Stomach (tissue), 9 donors: ENCODE results near the gene TMEM213. TPM values are rescaled to one million over a fixed set of nuclear protein-coding genes. Genes with fewer than 3 reads are reported as not detected.
"Not testable (repeated sequence)": the region's sequence is repeated elsewhere in the genome, so short reads cannot be mapped to it uniquely, and the experiment has no call there.

Experiments
- DNase-seq, 2 donors: peaks; one replicate each; pipeline versions ENCODE4 v3.0.0 to v3.0.0-alpha.2; 2013 to 2019
- H3K27ac ChIP-seq, 5 donors: fragments of 200-600 bp in 4 of 5; sonication (generic) in 4 of 5; one replicate each; pipeline ENCODE4 v1.5.1; 2013 to 2019; ENCODE audit warnings: mild to moderate bottlenecking in 1 of 5, moderate library complexity in 1 of 5
- H3K27me3 ChIP-seq, 3 donors: fragments of 200-600 bp; sonication (generic); one replicate each; pipeline ENCODE4 v1.5.1; 2017 to 2019; ENCODE audit warnings: mixed run types in 1 of 3
- H3K36me3 ChIP-seq, 4 donors: fragments of 200-600 bp; sonication (generic); 1 replicate in 3 of 4; 2 replicates in 1 of 4; pipeline ENCODE4 v1.5.1; 2016 to 2019
- H3K4me1 ChIP-seq, 4 donors: fragments of 200-600 bp; sonication (generic); one replicate each; pipeline ENCODE4 v1.5.1; 2016 to 2019
- H3K4me3 ChIP-seq, 4 donors: fragments of 200-600 bp; sonication (generic) in 3 of 4; one replicate each; pipeline ENCODE4 v1.5.1; 2016 to 2019; ENCODE audit warnings: mild to moderate bottlenecking in 1 of 4
- H3K9me3 ChIP-seq, 4 donors: fragments of 200-600 bp; sonication (generic); one replicate each; pipeline ENCODE4 v1.5.1; 2016 to 2019
- CTCF ChIP-seq, 7 experiments: fragments of 450-650 bp in 4 of 7; fragments of 200-600 bp in 3 of 7; sonication (generic) in 3 of 7; IDR thresholded peaks; one replicate each; pipeline ENCODE4 v1.5.1; 2016 to 2019; ENCODE audit warnings: antibody characterized with exemption in 7 of 7, control low read depth in 2 of 7, mild to moderate bottlenecking in 1 of 7
- EP300 ChIP-seq: sonication (generic); formaldehyde crosslinking; IDR thresholded peaks from one replicate; pipeline ENCODE4 v1.6.1; 2017; ENCODE audit warnings: antibody characterized with exemption
- POLR2A ChIP-seq, 4 donors: fragments of 450-650 bp; IDR thresholded peaks; one replicate each; pipeline ENCODE4 v1.6.1; 2016; ENCODE audit warnings: antibody characterized with exemption in 4 of 4, control low read depth in 2 of 4, mild to moderate bottlenecking in 1 of 4, moderate library complexity in 1 of 4
- POLR2AphosphoS5 ChIP-seq, 3 donors: sonication (generic); formaldehyde crosslinking; IDR thresholded peaks; one replicate each; pipeline ENCODE4 v1.6.1; 2016; ENCODE audit warnings: antibody characterized with exemption in 3 of 3
- WGBS, 5 donors: extraction: QIAGEN DNeasy Blood & Tissue Kit in 3 of 5; methylation state at CpG; one replicate each; pipeline versions ENCODE4 v1.1.5 to v1.1.7; 2013 to 2018; 5-methylcytosine and 5-hydroxymethylcytosine counted together
- intact Hi-C: fragments of 100-400 bp; cut with DNase I; formaldehyde crosslinking; loops from one replicate; pipeline ENCODE4 v1.15.1; 2023; ENCODE audit warnings: low total_unique reads
- polyA plus RNA-seq, 3 donors: library from polyadenylated mRNA; stranded (reverse); fragments of 200-250 nt; gene quantifications; one replicate each; pipeline ENCODE4 v1.2.3, GENCODE V29; 2013
- total RNA-seq, 5 donors: library from RNA; depleted of rRNA; stranded (reverse); fragments of >200 nt; gene quantifications; one replicate each; pipeline versions ENCODE4 v1.1.0 to v1.2.3, GENCODE V29; 2014 to 2016
- donor health status: healthy with polysubstance abuse.
- donor health status: Bipolar disorder and iron deficiency.
- donor health status: healthy.

The TMEM213 gene
- total and polyA plus RNA-seq, 8 donors, result 0.08 TPM; not detected in 7

- no peaks in the 10 kb centered on the region for H3K4me1 ChIP-seq
Measured at GRCh38 chr7:138809346-138809745, 11.6 kb downstream of the TMEM213 start.

GRCh38 chr7:138811327-138811726, 13.5 kb downstream of the TMEM213 start:
- H3K36me3 ChIP-seq, H3K4me3 ChIP-seq, H3K4me1 ChIP-seq, intact Hi-C loops, DNase-seq, H3K27me3 ChIP-seq, H3K27ac ChIP-seq, H3K9me3 ChIP-seq: not testable (repeated sequence)
- WGBS, 5 donors, result 82 to 98% (median 84%) methylated on average over 1 to 2 of the region's 2 CpGs

More at GRCh38 chr7:138809346-138809745, 11.6 kb downstream of the TMEM213 start:
- H3K36me3 ChIP-seq, result no peaks in the 10 kb centered on the region
- intact Hi-C loops, result no loop called here
- no peak overlapping the region for H3K4me3 ChIP-seq
- TF ChIP-seq EP300 (no peak), POLR2AphosphoS5 (IDR thresholded peaks at IDR 0.05) (no peak), POLR2A (IDR thresholded peaks at IDR 0.05) (no peak), CTCF (IDR thresholded peaks at IDR 0.05) (no peak)
- peaks cover 0 to 4% (median 0%) of the 10 kb centered on the region in 4 donors for H3K9me3 ChIP-seq
- no peak overlapping the region for H3K27ac ChIP-seq
- no peaks in the 10 kb centered on the region for H3K27me3 ChIP-seq
- no peak for DNase-seq
- WGBS, 5 donors, result 70 to 88% (median 84%) methylated on average over 4 of the region's 4 CpGs

GRCh38 chr7:138813945-138814344, 16.2 kb downstream of the TMEM213 start:
- no peaks in the 10 kb centered on the region for H3K9me3 ChIP-seq
- TF ChIP-seq EP300 (no peak), POLR2AphosphoS5 (IDR thresholded peaks at IDR 0.05) (no peak), CTCF (IDR thresholded peaks at IDR 0.05) (no peak), POLR2A (IDR thresholded peaks at IDR 0.05) (no peak)
- intact Hi-C loops, result no loop called here
- no peaks in the 10 kb centered on the region for H3K36me3 ChIP-seq
- H3K4me3 ChIP-seq, result no peak overlapping the region
- H3K4me1 ChIP-seq, result no peaks in the 10 kb centered on the region
- no peak overlapping the region for H3K27ac ChIP-seq
- 64 to 76% (median 73%) methylated on average over 2 of the region's 2 CpGs for WGBS, 5 donors
- DNase-seq, result no peak
- no peaks in the 10 kb centered on the region for H3K27me3 ChIP-seq

- TF ChIP-seq POLR2A (IDR thresholded peaks at IDR 0.05) (no peak), CTCF (IDR thresholded peaks at IDR 0.05) (no peak)
- intact Hi-C loops, result no loop called here
- H3K27me3 ChIP-seq, result no peaks in the 10 kb centered on the region
- DNase-seq, result no peak
- H3K4me3 ChIP-seq, result no peak overlapping the region
- 79 to 91% (median 81%) methylated on average over 1 of the region's 1 CpG for WGBS, 5 donors
- H3K36me3 ChIP-seq, result no peaks in the 10 kb centered on the region
- H3K9me3 ChIP-seq, result no peaks in the 10 kb centered on the region
- H3K27ac ChIP-seq, result no peak overlapping the region
- H3K4me1 ChIP-seq, result no peaks in the 10 kb centered on the region
Measured at GRCh38 chr7:138814816-138815332, 17.1 kb downstream of the TMEM213 start.

- no peaks in the 10 kb centered on the region for H3K4me1 ChIP-seq
- no peaks in the 10 kb centered on the region for H3K9me3 ChIP-seq
- no peak overlapping the region for H3K4me3 ChIP-seq
- no peaks in the 10 kb centered on the region for H3K27me3 ChIP-seq
- WGBS, 5 donors, result 78 to 100% (median 84%) methylated on average over 1 of the region's 1 CpG
- no peak overlapping the region for H3K27ac ChIP-seq
- H3K36me3 ChIP-seq, result no peaks in the 10 kb centered on the region
- no peak for DNase-seq
- intact Hi-C loops, result no loop called here
- TF ChIP-seq POLR2A (IDR thresholded peaks at IDR 0.05), result no peak
- TF ChIP-seq POLR2AphosphoS5 (IDR thresholded peaks at IDR 0.05), result no peak
- no peak for TF ChIP-seq CTCF (IDR thresholded peaks at IDR 0.05)
- TF ChIP-seq EP300, result no peak
Measured at GRCh38 chr7:138816650-138817049, 18.9 kb downstream of the TMEM213 start.
